ENCODE data around the gene PBX3. TPM values are rescaled to one million over a fixed set of nuclear protein-coding genes. Genes with fewer than 3 reads are reported as not detected.

PBX3 gene
- total and polyA plus RNA-seq, 2 of the 13 experiments (the other 11 are each of a cell fraction or from before 2014, with no cell fraction given) = 6.0 to 11.2 TPM

DNA sequence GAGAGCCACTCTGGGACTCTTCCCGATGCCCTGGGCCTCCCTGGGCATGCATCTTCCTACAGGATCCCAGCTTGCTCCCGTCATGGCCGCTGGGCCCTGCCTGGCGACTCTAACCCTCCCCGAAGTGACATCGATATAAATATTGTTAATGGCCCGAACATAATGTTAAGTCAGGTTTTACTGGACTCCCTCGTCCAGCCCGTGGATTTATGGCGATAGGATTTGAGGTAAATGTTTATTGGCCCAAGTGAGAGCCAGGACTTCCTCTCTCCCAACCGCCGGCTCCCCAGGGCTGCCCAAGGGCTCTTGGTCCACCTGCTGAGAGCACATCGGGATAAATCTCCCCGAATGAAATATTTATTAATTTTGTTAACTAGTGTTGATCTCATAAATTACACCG, 246.3 kb downstream of the PBX3 start:
- FAIRE-seq = no peak
- no peak overlapping the region for H3K4me2 ChIP-seq (ENCODE audit: low read depth, low read length)
- in situ Hi-C loops (cut with HindIII; ENCODE audit: extremely low pct_ligation_motif_present, low pct_unique_long_range_greater_than_20kb) = no loop called here
- no peak for DNase-seq (ENCODE audit: low spot score)
- H3K9ac ChIP-seq (ENCODE audit: insufficient read depth, low read depth, low read length) = no peak overlapping the region
- CTCF ChIA-PET (ENCODE audit: low intra/inter-chr PET ratio, low total read pairs) = no interaction called here
- intact Hi-C loops (cut with micrococcal nuclease; ENCODE audit: unreplicated experiment) = no loop called here
- no peaks in the 10 kb centered on the region for H3K9me3 ChIP-seq (ENCODE audit: low read length)
- no peak overlapping the region for H3K4me3 ChIP-seq (replicated peaks in 1 of 3; ENCODE audit: insufficient read depth in 1 of 3, low read depth in 2 of 3, low read length in 3 of 3)
- no peaks in the 10 kb centered on the region for H4K20me1 ChIP-seq (ENCODE audit: insufficient read depth, low read length)
- H3K36me3 ChIP-seq (replicated peaks in 1 of 2; ENCODE audit: control insufficient read depth in 1 of 2, insufficient read depth in 2 of 2, low read length in 2 of 2) = no peaks in the 10 kb centered on the region
- no peak overlapping the region for H3K27ac ChIP-seq (ENCODE audit: extremely low read length, insufficient read depth, low read length)
- ATAC-seq = no peak
- H3K4me1 ChIP-seq (ENCODE audit: insufficient read depth, low read length) = peaks cover 5% of the 10 kb centered on the region
- H3K79me2 ChIP-seq (ENCODE audit: insufficient read depth, low read length) = no peaks in the 10 kb centered on the region
- no peak overlapping the region for H2AFZ ChIP-seq (ENCODE audit: low read length)
- H3K27me3 ChIP-seq (ENCODE audit: control insufficient read depth in 1 of 2, insufficient read depth in 2 of 2, low read length in 2 of 2) = peaks cover 4 to 40% of the 10 kb centered on the region in 2 experiments; a peak in 3 of 5 replicates
- BruUV-seq (replicated peaks) = no TSS peak
- POLR2A ChIA-PET = no interaction called here
- 44% methylated on average over 14 of the region's 15 CpGs for WGBS (ENCODE audit: low lambda C conversion rate)
- TF ChIP-seq KDM2A (CRISPR knock-in tag; IDR thresholded peaks at IDR 0.05; ENCODE audit: borderline replicate concordance, low read depth) (no peak), KAT2B (IDR thresholded peaks at IDR 0.05; ENCODE audit: borderline replicate concordance, low read depth, low read length) (no peak), ZNF775 (CRISPR knock-in tag; IDR thresholded peaks at IDR 0.05; ENCODE audit: borderline replicate concordance) (no peak), SAFB2 (CRISPR knock-in tag; IDR thresholded peaks at IDR 0.05; ENCODE audit: borderline replicate concordance, low read depth) (no peak), NR2F6 (IDR thresholded peaks at IDR 0.05) (no peak), NR2F6 (CRISPR knock-in tag; IDR thresholded peaks at IDR 0.05) (no peak), ZNF383 (CRISPR knock-in tag; IDR thresholded peaks at IDR 0.05; ENCODE audit: borderline replicate concordance) (no peak), BCL6 (CRISPR knock-in tag; IDR thresholded peaks at IDR 0.05) (no peak), ZBTB8A (CRISPR knock-in tag; IDR thresholded peaks at IDR 0.05; ENCODE audit: borderline replicate concordance, low read depth) (no peak), BRD4 (CRISPR knock-in tag; IDR thresholded peaks at IDR 0.05) (no peak), ZNF251 (CRISPR knock-in tag; IDR thresholded peaks at IDR 0.05) (no peak), RXRA (CRISPR knock-in tag; IDR thresholded peaks at IDR 0.05) (no peak), ARNTL (CRISPR knock-in tag; IDR thresholded peaks at IDR 0.05) (no peak)
- TF ChIP-seq, protein P1, sequence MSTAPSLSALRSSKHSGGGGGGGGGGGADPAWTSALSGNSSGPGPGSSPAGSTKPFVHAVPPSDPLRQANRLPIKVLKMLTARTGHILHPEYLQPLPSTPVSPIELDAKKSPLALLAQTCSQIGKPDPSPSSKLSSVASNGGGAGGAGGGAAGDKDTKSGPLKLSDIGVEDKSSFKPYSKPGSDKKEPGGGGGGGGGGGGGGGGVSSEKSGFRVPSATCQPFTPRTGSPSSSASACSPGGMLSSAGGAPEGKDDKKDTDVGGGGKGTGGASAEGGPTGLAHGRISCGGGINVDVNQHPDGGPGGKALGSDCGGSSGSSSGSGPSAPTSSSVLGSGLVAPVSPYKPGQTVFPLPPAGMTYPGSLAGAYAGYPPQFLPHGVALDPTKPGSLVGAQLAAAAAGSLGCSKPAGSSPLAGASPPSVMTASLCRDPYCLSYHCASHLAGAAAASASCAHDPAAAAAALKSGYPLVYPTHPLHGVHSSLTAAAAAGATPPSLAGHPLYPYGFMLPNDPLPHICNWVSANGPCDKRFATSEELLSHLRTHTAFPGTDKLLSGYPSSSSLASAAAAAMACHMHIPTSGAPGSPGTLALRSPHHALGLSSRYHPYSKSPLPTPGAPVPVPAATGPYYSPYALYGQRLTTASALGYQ (CRISPR knock-in tag; IDR thresholded peaks at IDR 0.05) = no peak
- TF ChIP-seq, protein P2, sequence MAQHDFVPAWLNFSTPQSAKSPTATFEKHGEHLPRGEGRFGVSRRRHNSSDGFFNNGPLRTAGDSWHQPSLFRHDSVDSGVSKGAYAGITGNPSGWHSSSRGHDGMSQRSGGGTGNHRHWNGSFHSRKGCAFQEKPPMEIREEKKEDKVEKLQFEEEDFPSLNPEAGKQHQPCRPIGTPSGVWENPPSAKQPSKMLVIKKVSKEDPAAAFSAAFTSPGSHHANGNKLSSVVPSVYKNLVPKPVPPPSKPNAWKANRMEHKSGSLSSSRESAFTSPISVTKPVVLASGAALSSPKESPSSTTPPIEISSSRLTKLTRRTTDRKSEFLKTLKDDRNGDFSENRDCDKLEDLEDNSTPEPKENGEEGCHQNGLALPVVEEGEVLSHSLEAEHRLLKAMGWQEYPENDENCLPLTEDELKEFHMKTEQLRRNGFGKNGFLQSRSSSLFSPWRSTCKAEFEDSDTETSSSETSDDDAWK (CRISPR knock-in tag; IDR thresholded peaks at IDR 0.05) = no peak
- TF ChIP-seq, protein P3, sequence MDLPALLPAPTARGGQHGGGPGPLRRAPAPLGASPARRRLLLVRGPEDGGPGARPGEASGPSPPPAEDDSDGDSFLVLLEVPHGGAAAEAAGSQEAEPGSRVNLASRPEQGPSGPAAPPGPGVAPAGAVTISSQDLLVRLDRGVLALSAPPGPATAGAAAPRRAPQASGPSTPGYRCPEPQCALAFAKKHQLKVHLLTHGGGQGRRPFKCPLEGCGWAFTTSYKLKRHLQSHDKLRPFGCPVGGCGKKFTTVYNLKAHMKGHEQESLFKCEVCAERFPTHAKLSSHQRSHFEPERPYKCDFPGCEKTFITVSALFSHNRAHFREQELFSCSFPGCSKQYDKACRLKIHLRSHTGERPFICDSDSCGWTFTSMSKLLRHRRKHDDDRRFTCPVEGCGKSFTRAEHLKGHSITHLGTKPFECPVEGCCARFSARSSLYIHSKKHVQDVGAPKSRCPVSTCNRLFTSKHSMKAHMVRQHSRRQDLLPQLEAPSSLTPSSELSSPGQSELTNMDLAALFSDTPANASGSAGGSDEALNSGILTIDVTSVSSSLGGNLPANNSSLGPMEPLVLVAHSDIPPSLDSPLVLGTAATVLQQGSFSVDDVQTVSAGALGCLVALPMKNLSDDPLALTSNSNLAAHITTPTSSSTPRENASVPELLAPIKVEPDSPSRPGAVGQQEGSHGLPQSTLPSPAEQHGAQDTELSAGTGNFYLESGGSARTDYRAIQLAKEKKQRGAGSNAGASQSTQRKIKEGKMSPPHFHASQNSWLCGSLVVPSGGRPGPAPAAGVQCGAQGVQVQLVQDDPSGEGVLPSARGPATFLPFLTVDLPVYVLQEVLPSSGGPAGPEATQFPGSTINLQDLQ (CRISPR knock-in tag; IDR thresholded peaks at IDR 0.05) = no peak
- TF ChIP-seq, protein P4, sequence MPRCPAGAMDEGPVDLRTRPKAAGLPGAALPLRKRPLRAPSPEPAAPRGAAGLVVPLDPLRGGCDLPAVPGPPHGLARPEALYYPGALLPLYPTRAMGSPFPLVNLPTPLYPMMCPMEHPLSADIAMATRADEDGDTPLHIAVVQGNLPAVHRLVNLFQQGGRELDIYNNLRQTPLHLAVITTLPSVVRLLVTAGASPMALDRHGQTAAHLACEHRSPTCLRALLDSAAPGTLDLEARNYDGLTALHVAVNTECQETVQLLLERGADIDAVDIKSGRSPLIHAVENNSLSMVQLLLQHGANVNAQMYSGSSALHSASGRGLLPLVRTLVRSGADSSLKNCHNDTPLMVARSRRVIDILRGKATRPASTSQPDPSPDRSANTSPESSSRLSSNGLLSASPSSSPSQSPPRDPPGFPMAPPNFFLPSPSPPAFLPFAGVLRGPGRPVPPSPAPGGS (CRISPR knock-in tag; IDR thresholded peaks at IDR 0.05) = no peak
- TF ChIP-seq, protein P5, sequence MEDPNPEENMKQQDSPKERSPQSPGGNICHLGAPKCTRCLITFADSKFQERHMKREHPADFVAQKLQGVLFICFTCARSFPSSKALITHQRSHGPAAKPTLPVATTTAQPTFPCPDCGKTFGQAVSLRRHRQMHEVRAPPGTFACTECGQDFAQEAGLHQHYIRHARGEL (CRISPR knock-in tag; IDR thresholded peaks at IDR 0.05) = no peak

Data from HepG2 (cell line).